HEK293 (cell line): ENCODE data around the gene PDE4A.

Experiments
- AEBP2 ChIP-seq: fragments of 450-650 bp; formaldehyde crosslinking; IDR thresholded peaks from 2 replicates; pipeline ENCODE4 v1.5.1; 2016; ENCODE audit warnings: missing biosample characterization, missing genetic modification characterization, borderline replicate concordance
- FEZF1 ChIP-seq: fragments of 450-650 bp; formaldehyde crosslinking; IDR thresholded peaks from 2 replicates; pipeline ENCODE4 v1.5.1; 2016; ENCODE audit warnings: missing biosample characterization, missing genetic modification characterization
- OVOL3 ChIP-seq: fragments of 450-650 bp; formaldehyde crosslinking; IDR thresholded peaks from 2 replicates; pipeline ENCODE4 v1.5.1; 2016; ENCODE audit warnings: missing biosample characterization, missing genetic modification characterization
- SCRT1 ChIP-seq: fragments of 450-650 bp; formaldehyde crosslinking; IDR thresholded peaks from 2 replicates; pipeline ENCODE4 v1.5.1; 2016; ENCODE audit warnings: missing biosample characterization, missing genetic modification characterization, borderline replicate concordance
- SETDB1 ChIP-seq: IDR thresholded peaks from one replicate; pipeline ENCODE4 v1.6.1; 2017; ENCODE audit warnings: mild to moderate bottlenecking, low read length, moderate library complexity, mixed read lengths; ENCODE audit not compliant: insufficient read length
- TCF7L2 ChIP-seq: IDR thresholded peaks from 2 replicates; pipeline ENCODE4 v1.6.1; 2011; ENCODE audit warnings: low read depth, mild to moderate bottlenecking, inconsistent platforms, low read length, moderate library complexity, borderline replicate concordance
- ZBTB17 ChIP-seq: fragments of 450-650 bp; formaldehyde crosslinking; IDR thresholded peaks from 2 replicates; pipeline ENCODE4 v1.5.1; 2016; ENCODE audit warnings: missing biosample characterization, missing genetic modification characterization
- ZFP69B ChIP-seq: fragments of 450-650 bp; formaldehyde crosslinking; IDR thresholded peaks from 2 replicates; pipeline ENCODE4 v1.5.1; 2016; ENCODE audit warnings: missing biosample characterization, missing genetic modification characterization
- ZIC2 ChIP-seq: fragments of 450-650 bp; formaldehyde crosslinking; IDR thresholded peaks from 2 replicates; pipeline ENCODE4 v1.5.1; 2016; ENCODE audit warnings: missing biosample characterization, missing genetic modification characterization
- ZNF10 ChIP-seq: fragments of 450-650 bp; formaldehyde crosslinking; IDR thresholded peaks from 2 replicates; pipeline ENCODE4 v1.5.1; 2017; ENCODE audit warnings: missing biosample characterization, missing genetic modification characterization
- ZNF16 ChIP-seq: fragments of 450-650 bp; formaldehyde crosslinking; IDR thresholded peaks from 2 replicates; pipeline ENCODE4 v1.5.1; 2016; ENCODE audit warnings: low read depth, missing biosample characterization, missing genetic modification characterization
- ZNF449 ChIP-seq: fragments of 450-650 bp; formaldehyde crosslinking; IDR thresholded peaks from 2 replicates; pipeline ENCODE4 v1.5.1; 2017; ENCODE audit warnings: missing biosample characterization, mild to moderate bottlenecking, missing genetic modification characterization, moderate library complexity
- ZNF473 ChIP-seq: fragments of 450-650 bp; formaldehyde crosslinking; IDR thresholded peaks from 2 replicates; pipeline ENCODE4 v1.5.1; 2017; ENCODE audit warnings: missing biosample characterization, missing genetic modification characterization
- ZNF510 ChIP-seq: fragments of 450-650 bp; formaldehyde crosslinking; IDR thresholded peaks from 2 replicates; pipeline ENCODE4 v1.5.1; 2018; ENCODE audit warnings: mild to moderate bottlenecking, missing genetic modification characterization, missing biosample characterization; ENCODE audit not compliant: insufficient replicate concordance
- ZNF514 ChIP-seq: fragments of 450-650 bp; formaldehyde crosslinking; IDR thresholded peaks from 2 replicates; pipeline ENCODE4 v1.5.1; 2016; ENCODE audit warnings: missing biosample characterization, missing genetic modification characterization
- ZNF529 ChIP-seq: fragments of 450-650 bp; formaldehyde crosslinking; IDR thresholded peaks from 2 replicates; pipeline ENCODE4 v1.5.1; 2017; ENCODE audit warnings: missing genetic modification characterization, missing biosample characterization; ENCODE audit not compliant: insufficient replicate concordance
- ZNF558 ChIP-seq: fragments of 450-650 bp; formaldehyde crosslinking; IDR thresholded peaks from 2 replicates; pipeline ENCODE4 v1.5.1; 2016; ENCODE audit warnings: missing biosample characterization, missing genetic modification characterization
- ZNF596 ChIP-seq: fragments of 450-650 bp; IDR thresholded peaks from 2 replicates; pipeline ENCODE4 v1.5.0; 2018; ENCODE audit warnings: missing biosample characterization, mild to moderate bottlenecking, missing genetic modification characterization, moderate library complexity
- ZNF626 ChIP-seq: fragments of 450-650 bp; sonication (Bioruptor Pico); formaldehyde crosslinking; IDR thresholded peaks from 2 replicates; pipeline ENCODE4 v1.5.1; 2018; ENCODE audit warnings: missing biosample characterization, missing genetic modification characterization, inconsistent platforms
- ZNF654 ChIP-seq: fragments of 450-650 bp; formaldehyde crosslinking; IDR thresholded peaks from 2 replicates; pipeline ENCODE4 v1.5.1; 2016; ENCODE audit warnings: low read depth, missing biosample characterization, missing genetic modification characterization
- ZNF664 ChIP-seq: fragments of 450-650 bp; formaldehyde crosslinking; IDR thresholded peaks from 2 replicates; pipeline ENCODE4 v1.5.1; 2016; ENCODE audit warnings: missing biosample characterization, missing genetic modification characterization
- ZNF701 ChIP-seq: fragments of 450-650 bp; formaldehyde crosslinking; IDR thresholded peaks from 2 replicates; pipeline ENCODE4 v1.5.1; 2016; ENCODE audit warnings: missing biosample characterization, missing genetic modification characterization
- ZNF707 ChIP-seq: fragments of 450-650 bp; formaldehyde crosslinking; IDR thresholded peaks from 2 replicates; pipeline ENCODE4 v1.5.1; 2016; ENCODE audit warnings: missing biosample characterization, missing genetic modification characterization
- ZNF777 ChIP-seq: fragments of 450-650 bp; formaldehyde crosslinking; IDR thresholded peaks from 2 replicates; pipeline ENCODE4 v1.5.1; 2017; ENCODE audit warnings: missing biosample characterization, missing genetic modification characterization, borderline replicate concordance
- ZSCAN16 ChIP-seq: fragments of 450-650 bp; formaldehyde crosslinking; IDR thresholded peaks from 2 replicates; pipeline ENCODE4 v1.5.1; 2016; ENCODE audit warnings: missing biosample characterization, missing genetic modification characterization
- TF ChIP-seq, protein P1 (sequence below): fragments of 450-650 bp; formaldehyde crosslinking; IDR thresholded peaks from 2 replicates; pipeline ENCODE4 v1.5.1; 2017; ENCODE audit warnings: missing biosample characterization, missing genetic modification characterization
- TF ChIP-seq, protein P2 (sequence below): fragments of 450-650 bp; formaldehyde crosslinking; IDR thresholded peaks from 2 replicates; pipeline ENCODE4 v1.5.1; 2016; ENCODE audit warnings: missing biosample characterization, missing genetic modification characterization
- TF ChIP-seq, protein P3 (sequence below): fragments of 450-650 bp; formaldehyde crosslinking; IDR thresholded peaks from 2 replicates; pipeline ENCODE4 v1.5.1; 2016; ENCODE audit warnings: missing biosample characterization, missing genetic modification characterization
- TF ChIP-seq, protein P4 (sequence below): fragments of 450-650 bp; formaldehyde crosslinking; IDR thresholded peaks from 2 replicates; pipeline ENCODE4 v1.5.1; 2016; ENCODE audit warnings: missing biosample characterization, missing genetic modification characterization
- TF ChIP-seq, protein P5 (sequence below): IDR thresholded peaks from 2 replicates; pipeline ENCODE4 v1.6.1; 2011; ENCODE audit warnings: mild to moderate bottlenecking, low read depth, low read length, borderline replicate concordance

Gene PDE4A

GRCh38 chr19:10424011-10424637 lies 3.8 kb downstream of the PDE4A start (continued):
- TF ChIP-seq AEBP2 (no peak), ZNF626 (tag by site-specific recombination) (no peak), ZNF10 (tag by site-specific recombination) (no peak), ZFP69B (peak; percentile 39; the same call in 1 of the 2 replicates), ZIC2 (tag by site-specific recombination) (no peak), ZNF449 (tag by site-specific recombination) (no peak), ZNF510 (tag by site-specific recombination) (no peak), SETDB1 (no peak), TCF7L2 (peak; percentile 75; the same call in 1 of the 2 replicates), SCRT1 (tag by site-specific recombination) (no peak), ZNF664 (tag by site-specific recombination) (no peak), ZNF514 (tag by site-specific recombination) (no peak), ZNF707 (tag by site-specific recombination) (no peak), ZNF529 (tag by site-specific recombination) (no peak), ZBTB17 (tag by site-specific recombination) (peak; percentile 81), OVOL3 (tag by site-specific recombination) (no peak), ZNF558 (tag by site-specific recombination) (no peak), ZSCAN16 (tag by site-specific recombination) (no peak), ZNF16 (no peak), FEZF1 (tag by site-specific recombination) (no peak), ZNF701 (tag by site-specific recombination) (no peak), ZNF473 (tag by site-specific recombination) (no peak), ZNF596 (tag by site-specific recombination) (no peak), ZNF654 (tag by site-specific recombination) (no peak; the same call in 1 of the 2 replicates), ZNF777 (tag by site-specific recombination) (no peak)
- TF ChIP-seq, protein P1, sequence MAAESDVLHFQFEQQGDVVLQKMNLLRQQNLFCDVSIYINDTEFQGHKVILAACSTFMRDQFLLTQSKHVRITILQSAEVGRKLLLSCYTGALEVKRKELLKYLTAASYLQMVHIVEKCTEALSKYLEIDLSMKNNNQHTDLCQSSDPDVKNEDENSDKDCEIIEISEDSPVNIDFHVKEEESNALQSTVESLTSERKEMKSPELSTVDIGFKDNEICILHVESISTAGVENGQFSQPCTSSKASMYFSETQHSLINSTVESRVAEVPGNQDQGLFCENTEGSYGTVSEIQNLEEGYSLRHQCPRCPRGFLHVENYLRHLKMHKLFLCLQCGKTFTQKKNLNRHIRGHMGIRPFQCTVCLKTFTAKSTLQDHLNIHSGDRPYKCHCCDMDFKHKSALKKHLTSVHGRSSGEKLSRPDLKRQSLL, result no peak; the same call in 1 of the 2 replicates
- TF ChIP-seq, protein P2, sequence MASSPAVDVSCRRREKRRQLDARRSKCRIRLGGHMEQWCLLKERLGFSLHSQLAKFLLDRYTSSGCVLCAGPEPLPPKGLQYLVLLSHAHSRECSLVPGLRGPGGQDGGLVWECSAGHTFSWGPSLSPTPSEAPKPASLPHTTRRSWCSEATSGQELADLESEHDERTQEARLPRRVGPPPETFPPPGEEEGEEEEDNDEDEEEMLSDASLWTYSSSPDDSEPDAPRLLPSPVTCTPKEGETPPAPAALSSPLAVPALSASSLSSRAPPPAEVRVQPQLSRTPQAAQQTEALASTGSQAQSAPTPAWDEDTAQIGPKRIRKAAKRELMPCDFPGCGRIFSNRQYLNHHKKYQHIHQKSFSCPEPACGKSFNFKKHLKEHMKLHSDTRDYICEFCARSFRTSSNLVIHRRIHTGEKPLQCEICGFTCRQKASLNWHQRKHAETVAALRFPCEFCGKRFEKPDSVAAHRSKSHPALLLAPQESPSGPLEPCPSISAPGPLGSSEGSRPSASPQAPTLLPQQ (tag by site-specific recombination), result peak; percentile 75
- TF ChIP-seq, protein P3, sequence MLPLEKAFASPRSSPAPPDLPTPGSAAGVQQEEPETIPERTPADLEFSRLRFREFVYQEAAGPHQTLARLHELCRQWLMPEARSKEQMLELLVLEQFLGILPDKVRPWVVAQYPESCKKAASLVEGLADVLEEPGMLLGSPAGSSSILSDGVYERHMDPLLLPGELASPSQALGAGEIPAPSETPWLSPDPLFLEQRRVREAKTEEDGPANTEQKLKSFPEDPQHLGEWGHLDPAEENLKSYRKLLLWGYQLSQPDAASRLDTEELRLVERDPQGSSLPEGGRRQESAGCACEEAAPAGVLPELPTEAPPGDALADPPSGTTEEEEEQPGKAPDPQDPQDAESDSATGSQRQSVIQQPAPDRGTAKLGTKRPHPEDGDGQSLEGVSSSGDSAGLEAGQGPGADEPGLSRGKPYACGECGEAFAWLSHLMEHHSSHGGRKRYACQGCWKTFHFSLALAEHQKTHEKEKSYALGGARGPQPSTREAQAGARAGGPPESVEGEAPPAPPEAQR (tag by site-specific recombination), result no peak
- TF ChIP-seq, protein P4, sequence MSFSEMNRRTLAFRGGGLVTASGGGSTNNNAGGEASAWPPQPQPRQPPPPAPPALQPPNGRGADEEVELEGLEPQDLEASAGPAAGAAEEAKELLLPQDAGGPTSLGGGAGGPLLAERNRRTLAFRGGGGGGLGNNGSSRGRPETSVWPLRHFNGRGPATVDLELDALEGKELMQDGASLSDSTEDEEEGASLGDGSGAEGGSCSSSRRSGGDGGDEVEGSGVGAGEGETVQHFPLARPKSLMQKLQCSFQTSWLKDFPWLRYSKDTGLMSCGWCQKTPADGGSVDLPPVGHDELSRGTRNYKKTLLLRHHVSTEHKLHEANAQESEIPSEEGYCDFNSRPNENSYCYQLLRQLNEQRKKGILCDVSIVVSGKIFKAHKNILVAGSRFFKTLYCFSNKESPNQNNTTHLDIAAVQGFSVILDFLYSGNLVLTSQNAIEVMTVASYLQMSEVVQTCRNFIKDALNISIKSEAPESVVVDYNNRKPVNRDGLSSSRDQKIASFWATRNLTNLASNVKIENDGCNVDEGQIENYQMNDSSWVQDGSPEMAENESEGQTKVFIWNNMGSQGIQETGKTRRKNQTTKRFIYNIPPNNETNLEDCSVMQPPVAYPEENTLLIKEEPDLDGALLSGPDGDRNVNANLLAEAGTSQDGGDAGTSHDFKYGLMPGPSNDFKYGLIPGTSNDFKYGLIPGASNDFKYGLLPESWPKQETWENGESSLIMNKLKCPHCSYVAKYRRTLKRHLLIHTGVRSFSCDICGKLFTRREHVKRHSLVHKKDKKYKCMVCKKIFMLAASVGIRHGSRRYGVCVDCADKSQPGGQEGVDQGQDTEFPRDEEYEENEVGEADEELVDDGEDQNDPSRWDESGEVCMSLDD (tag by site-specific recombination), result peak; percentile 94
- TF ChIP-seq, protein P5, sequence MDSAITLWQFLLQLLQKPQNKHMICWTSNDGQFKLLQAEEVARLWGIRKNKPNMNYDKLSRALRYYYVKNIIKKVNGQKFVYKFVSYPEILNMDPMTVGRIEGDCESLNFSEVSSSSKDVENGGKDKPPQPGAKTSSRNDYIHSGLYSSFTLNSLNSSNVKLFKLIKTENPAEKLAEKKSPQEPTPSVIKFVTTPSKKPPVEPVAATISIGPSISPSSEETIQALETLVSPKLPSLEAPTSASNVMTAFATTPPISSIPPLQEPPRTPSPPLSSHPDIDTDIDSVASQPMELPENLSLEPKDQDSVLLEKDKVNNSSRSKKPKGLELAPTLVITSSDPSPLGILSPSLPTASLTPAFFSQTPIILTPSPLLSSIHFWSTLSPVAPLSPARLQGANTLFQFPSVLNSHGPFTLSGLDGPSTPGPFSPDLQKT, result no peak
